Esophagus squamous epithelium (tissue), 5 donors: ENCODE data around the gene ODAD4. TPM values are rescaled to one million over a fixed set of nuclear protein-coding genes. Genes with fewer than 3 reads are reported as not detected.

Source experiments
- DNase-seq: peaks from one replicate; lab custom pipeline; 2025; lab: John Stamatoyannopoulos, UW
- H3K27ac ChIP-seq, 4 donors: fragments of 200-600 bp; sonication (generic); one replicate each; pipeline ENCODE4 v1.5.1; 2016 to 2019; ENCODE audit warnings: mild to moderate bottlenecking in 1 of 4
- H3K27me3 ChIP-seq, 4 donors: fragments of 200-600 bp; sonication (generic); 1 replicate in 3 of 4; 2 replicates in 1 of 4; pipeline versions ENCODE4 v1.5.1 to v1.6.0; 2017 to 2021; ENCODE audit warnings: antibody characterized with exemption in 1 of 4
- H3K36me3 ChIP-seq, 3 donors: fragments of 200-600 bp; sonication (generic); one replicate each; pipeline ENCODE4 v1.5.1; 2016 to 2019
- H3K4me1 ChIP-seq, 3 donors: fragments of 200-600 bp; sonication (generic); one replicate each; pipeline ENCODE4 v1.5.1; 2017 to 2019
- H3K4me3 ChIP-seq, 4 donors: fragments of 200-600 bp; sonication (generic); 1 replicate in 3 of 4; 2 replicates in 1 of 4; pipeline ENCODE4 v1.5.1; 2016 to 2019; ENCODE audit warnings: mild to moderate bottlenecking in 2 of 4, moderate library complexity in 1 of 4
- H3K9me3 ChIP-seq, 3 donors: fragments of 200-600 bp; sonication (generic); one replicate each; pipeline ENCODE4 v1.5.1; 2016 to 2019
- CTCF ChIP-seq, 6 experiments: fragments of 450-650 bp in 4 of 6; fragments of 200-600 bp in 2 of 6; sonication (generic) in 2 of 6; IDR thresholded peaks; one replicate each; pipeline ENCODE4 v1.5.1; 2016 to 2019; ENCODE audit warnings: antibody characterized with exemption in 6 of 6, mild to moderate bottlenecking in 4 of 6, moderate library complexity in 4 of 6
- POLR2A ChIP-seq, 4 donors: fragments of 450-650 bp; IDR thresholded peaks; one replicate each; pipeline ENCODE4 v1.6.1; 2017; ENCODE audit warnings: antibody characterized with exemption in 4 of 4, mild to moderate bottlenecking in 4 of 4, moderate library complexity in 3 of 4
- WGBS, 2 donors: methylation state at CpG; one replicate each; pipeline ENCODE4 v1.1.5; 2018; 5-methylcytosine and 5-hydroxymethylcytosine counted together
- intact Hi-C: fragments of 100-400 bp; cut with DNase I; formaldehyde crosslinking; loops from one replicate; pipeline ENCODE4 v1.15.0; 2022
- total RNA-seq, 4 donors: library from RNA; depleted of rRNA; stranded (reverse); fragments of >200 nt; gene quantifications; one replicate each; pipeline ENCODE4 v1.1.0, GENCODE V29; 2016
- donor health status: DM: yes; HTN: yes; CAD: no.

ODAD4 gene
- total RNA-seq, 4 donors from 2014 or later: 0.38 TPM; not detected in 3

GRCh38 chr17:41962111-41962510 lies 31.7 kb downstream of the ODAD4 start:
- Histone ChIP-seq H3K4me3 (no peak overlapping the region), H3K4me1 (peaks cover under 1 to 26% (median 5%) of the 10 kb centered on the region in 3 donors), H3K27ac (no peak overlapping the region), H3K9me3 (no peaks in the 10 kb centered on the region), H3K27me3 (no peaks in the 10 kb centered on the region), H3K36me3 (no peaks in the 10 kb centered on the region)
- WGBS, 2 donors: 71 to 83% methylated on average over 1 to 4 of the region's 5 CpGs
- intact Hi-C loops: no loop called here
- no peak for DNase-seq
- TF ChIP-seq POLR2A (IDR thresholded peaks at IDR 0.05) (no peak), CTCF (IDR thresholded peaks at IDR 0.05) (no peak)

GRCh38 chr17:41962768-41963434 lies 32.5 kb downstream of the ODAD4 start:
- Histone ChIP-seq H3K4me3 (no peak overlapping the region), H3K9me3 (no peaks in the 10 kb centered on the region), H3K4me1 (peaks cover 8 to 34% (median 10%) of the 10 kb centered on the region in 3 donors), H3K27ac (no peak overlapping the region), H3K27me3 (no peaks in the 10 kb centered on the region), H3K36me3 (peaks cover 0 to 1% (median 0%) of the 10 kb centered on the region in 3 donors)
- no peak for DNase-seq
- TF ChIP-seq POLR2A (IDR thresholded peaks at IDR 0.05): no peak
- peak; percentile 77 to 91 (median 84) for TF ChIP-seq CTCF (IDR thresholded peaks at IDR 0.05)
- WGBS, 2 donors: 18 to 42% methylated on average over 2 to 5 of the region's 9 CpGs
- intact Hi-C loops: no loop called here

DNA sequence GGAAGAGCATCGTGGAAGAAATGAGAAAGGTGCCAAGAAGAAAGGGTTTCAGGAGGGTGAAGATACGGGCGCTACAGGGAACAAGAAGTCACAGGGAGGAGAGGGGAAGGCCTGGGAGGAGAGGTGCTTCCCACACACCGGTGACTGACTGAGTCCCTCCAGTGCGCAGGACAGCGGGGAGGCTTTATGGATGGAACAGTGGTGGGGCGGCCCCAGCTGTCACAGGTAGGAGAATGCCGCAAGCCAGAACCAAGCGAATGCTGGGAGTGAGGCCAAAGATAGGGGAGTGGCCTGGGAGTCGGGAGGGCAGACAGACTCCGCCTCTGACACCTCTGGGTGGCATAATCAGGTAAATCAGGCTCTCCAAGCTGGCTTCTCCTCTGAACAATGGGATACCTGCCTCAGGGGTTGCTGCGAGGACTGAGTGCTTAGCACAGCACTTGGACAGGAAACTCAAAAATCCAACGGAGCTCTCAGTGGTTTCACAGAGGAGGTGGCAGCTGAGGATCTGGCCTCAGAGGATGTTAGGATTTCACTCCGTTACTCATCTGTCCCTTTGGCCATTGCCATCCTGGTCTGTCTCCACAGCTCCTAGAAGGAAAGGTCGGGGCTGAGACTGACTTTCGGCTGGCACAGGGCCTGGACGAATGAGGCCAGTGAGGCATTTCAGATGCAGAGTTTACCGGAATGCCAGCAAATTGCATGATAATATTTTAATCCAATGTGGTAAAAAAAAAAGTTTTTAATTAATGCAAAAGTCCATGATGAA lies 35.5 kb downstream of the ODAD4 start:
- peak overlapping the region; percentile 90 to 97 (median 94) for H3K27ac ChIP-seq
- WGBS, 2 donors: 2 to 4% methylated on average over 17 to 18 of the region's 18 CpGs
- no peaks in the 10 kb centered on the region for H3K9me3 ChIP-seq
- DNase-seq: no peak
- peaks cover 0 to 31% (median 4%) of the 10 kb centered on the region in 3 donors for H3K36me3 ChIP-seq
- TF ChIP-seq CTCF (IDR thresholded peaks at IDR 0.05) (no peak), POLR2A (IDR thresholded peaks at IDR 0.05) (peak in 1 of 4 donors; percentile 10)
- H3K4me3 ChIP-seq: peak overlapping the region; percentile 77 to 96 (median 91)
- intact Hi-C loops: loop anchor here (5.0 kb wide), 1 partner anchor 46 kb away; no protein-coding TSS in a partner anchor
- H3K4me1 ChIP-seq: peaks cover 24 to 64% (median 33%) of the 10 kb centered on the region in 3 donors
- H3K27me3 ChIP-seq: no peaks in the 10 kb centered on the region

GRCh38 chr17:41966463-41967140 lies 36.2 kb downstream of the ODAD4 start, which contains the start of gene CNP:
Gene CNP (plus strand): TSS chr17:41966795. CDS start chr17:41966885, 90 bp downstream.
- H3K9me3 ChIP-seq: no peaks in the 10 kb centered on the region
- DNase-seq: peak; percentile 40
- intact Hi-C loops: loop anchor here (5.0 kb wide), 1 partner anchor 46 kb away; no protein-coding TSS in a partner anchor
- peaks cover 0 to 38% (median 8%) of the 10 kb centered on the region in 3 donors for H3K36me3 ChIP-seq
- peak within 1 kb of the TSS; percentile 90 to 97 (median 94) for H3K27ac ChIP-seq
- H3K4me3 ChIP-seq: peak within 1 kb of the TSS; percentile 77 to 96 (median 91)
- peaks cover 24 to 71% (median 33%) of the 10 kb centered on the region in 3 donors for H3K4me1 ChIP-seq
- TF ChIP-seq POLR2A (IDR thresholded peaks at IDR 0.05) (peak in 2 of 4 donors; percentile 81 to 83), CTCF (IDR thresholded peaks at IDR 0.05) (peak in 1 of 6 experiments; percentile 17)
- no peaks in the 10 kb centered on the region for H3K27me3 ChIP-seq
- 0% methylated on average over 22 of the region's 71 CpGs for WGBS, 2 donors
